ENCODE data around the gene EVI5. TPM values are rescaled to one million over a fixed set of nuclear protein-coding genes. Genes with fewer than 3 reads are reported as not detected.

EVI5 gene
- total RNA-seq, 1 experiment from 2014 or later, result 28.0 TPM

DNA sequence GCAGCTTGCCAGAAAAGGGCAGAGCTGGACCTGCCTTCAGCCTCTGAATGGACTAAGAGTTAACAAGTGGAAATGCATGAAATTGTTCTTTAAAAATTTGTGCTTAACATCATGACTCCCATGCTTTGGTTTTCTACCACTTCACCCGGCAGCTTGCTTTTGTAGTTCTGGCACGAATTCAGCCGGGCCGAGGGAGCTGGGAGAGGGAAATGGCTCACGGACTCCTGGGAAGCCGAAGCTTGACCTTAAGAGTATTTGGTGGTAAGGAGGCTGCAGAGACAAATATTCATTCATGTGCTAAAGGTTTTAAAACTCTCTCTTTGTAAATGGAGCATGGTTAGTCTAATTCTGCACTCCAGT, 281.0 kb downstream of the EVI5 start:
- in situ Hi-C loops (cut with HindIII; ENCODE audit: low sequenced_read_pairs), result no loop called here

DNA sequence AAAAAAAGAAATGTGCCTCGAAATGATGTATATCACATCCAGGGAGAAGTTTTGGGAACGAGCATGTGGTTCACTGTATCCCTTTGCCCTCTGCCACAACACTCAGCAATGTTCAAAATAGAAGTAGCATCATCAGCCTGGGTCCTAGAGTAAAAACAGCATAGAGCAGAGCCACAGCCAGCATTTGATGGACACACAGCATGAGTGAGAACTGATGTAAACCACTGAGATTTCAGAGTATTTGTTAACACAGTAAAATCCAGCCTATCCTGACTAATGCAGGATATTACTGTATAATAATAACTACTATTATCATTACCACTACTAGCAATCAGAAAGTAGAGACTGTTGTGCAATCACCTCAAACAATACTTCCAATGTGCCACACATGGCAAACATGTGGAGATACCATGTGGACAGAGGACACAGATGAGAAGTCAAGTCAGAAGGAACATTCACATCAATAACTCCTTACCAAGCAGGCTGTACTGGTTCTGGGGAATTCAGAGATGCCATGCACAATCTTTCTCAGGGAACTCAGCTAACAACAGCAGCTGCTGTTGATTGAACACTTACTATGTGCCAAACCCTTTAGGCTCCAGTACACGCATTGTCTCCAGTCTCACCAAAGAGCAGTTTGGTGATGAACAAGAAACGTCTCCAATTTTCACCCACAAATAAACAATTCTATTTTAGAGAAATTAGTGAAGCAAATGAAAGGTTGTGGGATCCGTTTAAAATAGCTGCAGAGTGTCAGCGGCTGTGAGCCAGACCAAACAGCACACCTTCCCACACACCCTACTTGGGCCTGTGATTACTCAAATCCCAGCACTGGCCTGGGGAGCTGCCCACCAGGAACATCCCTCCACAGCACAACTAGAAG, 281.6 kb downstream of the EVI5 start:
- no peak for DNase-seq (ENCODE audit: low spot score)
- in situ Hi-C loops (cut with HindIII; ENCODE audit: low sequenced_read_pairs), result no loop called here

More for the DNA sequence above, 281.0 kb downstream of the EVI5 start:
- no peak for DNase-seq (ENCODE audit: low spot score)

GRCh38 chr1:92502247-92502646, 282.7 kb downstream of the EVI5 start:
- in situ Hi-C loops (cut with HindIII; ENCODE audit: low sequenced_read_pairs), result no loop called here
- no peak for DNase-seq (ENCODE audit: low spot score)

DNA sequence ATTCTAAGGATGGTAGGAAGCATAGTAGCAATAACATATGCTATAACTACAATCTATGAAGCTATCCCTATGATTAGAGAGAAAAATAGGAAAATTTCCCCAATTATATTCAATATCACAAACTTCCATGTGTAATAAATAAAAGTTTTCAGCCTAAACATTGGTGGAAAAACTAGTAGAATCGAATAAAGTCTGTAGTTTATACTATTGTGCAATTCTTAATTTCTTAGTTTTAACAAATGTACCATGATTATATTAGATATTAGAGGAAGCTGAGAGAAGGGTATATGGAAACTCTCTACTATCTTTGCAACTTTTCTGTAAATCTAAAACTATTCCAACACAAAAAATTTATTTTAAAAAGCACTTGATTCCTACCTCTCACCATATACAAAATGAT, 284.4 kb downstream of the EVI5 start:
- in situ Hi-C loops (cut with HindIII; ENCODE audit: low sequenced_read_pairs), result no loop called here
- no peak for DNase-seq (ENCODE audit: low spot score)

- DNase-seq (ENCODE audit: low spot score), result no peak
- in situ Hi-C loops (cut with HindIII; ENCODE audit: low sequenced_read_pairs), result no loop called here
These were observed 289.4 kb downstream of the EVI5 start for GRCh38 chr1:92495392-92496063.

DNA sequence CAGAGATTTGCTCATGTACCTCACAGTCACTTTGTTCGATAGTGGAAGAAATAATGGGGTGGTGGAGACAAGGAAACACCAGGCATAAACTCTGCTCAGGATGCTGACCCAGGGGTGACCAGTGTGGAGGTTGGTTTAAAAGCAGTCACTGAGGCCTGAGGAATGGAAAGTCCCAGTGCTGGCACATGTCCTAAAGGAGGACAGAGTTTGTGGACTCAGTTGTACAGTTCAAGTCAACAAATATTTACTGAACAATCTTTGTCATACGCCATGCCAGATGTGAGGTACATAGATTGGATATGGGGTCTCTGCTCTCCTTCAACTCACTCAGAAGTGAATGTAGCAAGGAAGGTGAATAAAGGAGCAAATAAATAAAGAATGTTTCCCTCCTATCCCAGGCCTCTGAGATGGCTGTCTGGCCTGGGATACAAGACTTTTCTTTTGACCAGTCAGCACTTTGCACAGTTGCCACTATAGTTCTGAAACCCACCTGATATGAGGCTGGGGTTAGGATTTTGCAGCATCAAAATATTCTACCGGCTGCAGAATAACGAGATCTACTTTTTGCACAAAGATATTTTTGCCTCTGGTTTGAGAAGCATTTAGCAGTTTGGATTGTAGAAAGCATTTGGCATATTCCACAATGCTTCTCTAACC, 290.3 kb downstream of the EVI5 start:
- in situ Hi-C loops (cut with HindIII; ENCODE audit: low sequenced_read_pairs), result no loop called here
- no peak for DNase-seq (ENCODE audit: low spot score)

DNA sequence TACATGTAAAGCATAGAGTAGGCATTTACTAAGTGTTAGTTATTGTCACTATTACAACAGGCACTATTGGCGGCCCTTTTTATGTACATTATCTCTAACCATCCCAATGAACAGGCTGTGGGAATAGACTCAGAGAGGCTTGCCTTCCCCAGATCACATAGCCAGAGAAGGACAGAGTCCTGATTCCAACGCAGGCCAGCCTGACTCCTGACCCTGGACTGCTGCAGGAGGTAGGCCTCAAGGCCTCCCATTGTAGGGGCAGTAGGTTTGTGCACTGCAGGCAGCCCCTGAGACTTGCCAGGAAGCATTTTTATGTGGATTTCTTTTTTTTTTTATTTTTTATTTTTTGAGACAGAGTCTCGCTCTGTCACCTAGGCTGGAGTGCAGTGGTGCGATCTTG, 291.8 kb downstream of the EVI5 start:
- in situ Hi-C loops (cut with HindIII; ENCODE audit: low sequenced_read_pairs), result no loop called here
- DNase-seq (ENCODE audit: low spot score), result no peak

- in situ Hi-C loops (cut with HindIII; ENCODE audit: low sequenced_read_pairs), result no loop called here
- no peak for DNase-seq (ENCODE audit: low spot score)
These were observed 296.1 kb downstream of the EVI5 start for GRCh38 chr1:92488832-92489231.

DNA sequence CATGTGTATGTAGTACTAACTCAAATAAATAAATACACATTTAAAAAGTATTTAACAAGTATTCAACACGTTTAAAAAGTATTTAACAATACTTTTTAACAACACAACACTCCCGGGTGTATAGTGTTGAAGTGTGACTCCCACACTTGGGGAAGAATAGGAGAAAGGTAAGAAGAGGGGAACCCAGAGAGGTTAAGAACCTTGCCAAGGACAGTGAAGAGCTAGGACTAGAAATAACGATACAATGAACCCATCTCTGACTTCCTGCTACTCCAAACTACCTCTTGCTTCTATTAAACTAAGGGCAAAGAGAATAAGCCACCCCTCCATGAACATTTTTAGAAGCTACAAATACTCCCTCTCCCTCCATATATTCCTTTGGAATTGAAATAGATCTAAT, 296.5 kb downstream of the EVI5 start:
- in situ Hi-C loops (cut with HindIII; ENCODE audit: low sequenced_read_pairs), result no loop called here
- no peak for DNase-seq (ENCODE audit: low spot score)

DNA sequence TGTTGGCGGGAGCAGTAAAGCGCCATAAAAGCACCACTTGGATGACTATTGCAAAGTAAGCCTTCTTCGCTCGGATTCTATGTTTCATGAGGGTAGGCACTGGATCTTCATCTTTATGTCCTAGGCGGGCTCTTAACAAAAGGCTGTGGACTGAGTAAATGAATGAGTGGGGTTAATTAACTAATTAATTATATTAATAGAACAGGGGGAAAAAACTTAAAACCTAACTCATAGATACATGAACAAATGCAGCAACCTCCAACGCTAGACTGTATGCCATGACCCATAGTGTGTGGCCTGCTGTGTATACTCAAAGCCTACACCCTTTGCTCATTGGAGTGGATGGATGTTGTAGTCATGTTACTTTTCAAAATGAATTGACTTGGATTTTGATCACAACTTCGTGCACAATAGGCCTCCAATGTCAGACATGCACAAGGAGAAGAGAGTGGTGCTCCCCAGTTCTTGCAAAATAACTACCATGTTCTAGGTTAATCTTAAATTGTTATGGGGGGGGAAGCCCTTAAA, 297.8 kb downstream of the EVI5 start:
- no peak for DNase-seq (ENCODE audit: low spot score)
- in situ Hi-C loops (cut with HindIII; ENCODE audit: low sequenced_read_pairs), result no loop called here

GRCh38 chr1:92486251-92487077, 298.4 kb downstream of the EVI5 start, which contains the start of gene GFI1:
Gene GFI1 (minus strand): TSS chr1:92486925. CDS start chr1:92483487, 3,438 bp downstream.
- in situ Hi-C loops (cut with HindIII; ENCODE audit: low sequenced_read_pairs), result no loop called here
- no peak for DNase-seq (ENCODE audit: low spot score)

DNA sequence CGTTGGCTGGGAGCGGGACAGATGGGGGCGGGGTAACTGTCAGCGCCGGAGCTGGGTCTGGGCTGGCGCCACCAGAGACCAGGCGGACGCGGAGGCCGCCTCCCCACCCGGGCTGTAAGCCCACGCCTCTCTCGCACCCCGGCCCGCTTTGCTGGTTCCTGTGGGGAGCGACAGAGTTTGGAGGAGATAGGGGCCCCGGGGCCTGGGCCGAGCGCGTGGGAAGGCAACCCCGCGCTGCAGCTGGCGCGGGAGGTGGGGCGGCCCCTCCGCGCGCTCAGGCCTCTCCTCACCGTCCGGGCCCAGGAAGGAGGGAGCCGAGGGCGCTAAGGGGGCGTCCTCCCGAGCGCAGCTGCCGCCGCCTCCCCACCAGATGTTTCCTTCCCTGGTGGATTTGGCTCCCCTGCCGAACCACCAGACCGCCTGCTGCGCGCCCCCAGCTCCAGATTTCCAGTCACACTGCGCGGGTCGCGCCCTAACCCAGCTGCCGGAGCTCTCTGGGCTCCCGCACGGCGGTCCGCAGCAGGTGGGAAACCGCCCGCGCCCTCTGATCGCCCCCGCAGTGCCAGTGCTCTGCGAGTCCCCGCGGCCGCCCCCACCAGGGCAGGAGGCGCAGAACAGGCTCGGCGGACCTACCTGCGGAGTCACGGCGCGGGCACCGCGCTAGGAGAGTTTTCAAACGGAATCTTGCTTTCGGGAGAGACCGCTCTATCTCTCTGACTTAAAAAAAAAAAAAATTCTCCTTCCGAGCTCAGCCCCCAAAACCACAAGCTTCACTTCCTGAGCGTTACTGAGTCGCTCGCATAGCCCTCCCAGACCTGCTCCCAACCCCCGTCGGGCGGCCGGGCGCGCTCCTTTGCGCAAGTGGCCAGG, 299.3 kb downstream of the EVI5 start:
- in situ Hi-C loops (cut with HindIII; ENCODE audit: low sequenced_read_pairs), result no loop called here
- DNase-seq (ENCODE audit: low spot score), result no peak

GRCh38 chr1:92484472-92485380, 300.2 kb downstream of the EVI5 start:
- DNase-seq (ENCODE audit: low spot score), result no peak
- in situ Hi-C loops (cut with HindIII; ENCODE audit: low sequenced_read_pairs), result no loop called here

- in situ Hi-C loops (cut with HindIII; ENCODE audit: low sequenced_read_pairs), result no loop called here
- DNase-seq (ENCODE audit: low spot score), result no peak
These were observed 301.1 kb downstream of the EVI5 start for GRCh38 chr1:92483610-92484471.

DNA sequence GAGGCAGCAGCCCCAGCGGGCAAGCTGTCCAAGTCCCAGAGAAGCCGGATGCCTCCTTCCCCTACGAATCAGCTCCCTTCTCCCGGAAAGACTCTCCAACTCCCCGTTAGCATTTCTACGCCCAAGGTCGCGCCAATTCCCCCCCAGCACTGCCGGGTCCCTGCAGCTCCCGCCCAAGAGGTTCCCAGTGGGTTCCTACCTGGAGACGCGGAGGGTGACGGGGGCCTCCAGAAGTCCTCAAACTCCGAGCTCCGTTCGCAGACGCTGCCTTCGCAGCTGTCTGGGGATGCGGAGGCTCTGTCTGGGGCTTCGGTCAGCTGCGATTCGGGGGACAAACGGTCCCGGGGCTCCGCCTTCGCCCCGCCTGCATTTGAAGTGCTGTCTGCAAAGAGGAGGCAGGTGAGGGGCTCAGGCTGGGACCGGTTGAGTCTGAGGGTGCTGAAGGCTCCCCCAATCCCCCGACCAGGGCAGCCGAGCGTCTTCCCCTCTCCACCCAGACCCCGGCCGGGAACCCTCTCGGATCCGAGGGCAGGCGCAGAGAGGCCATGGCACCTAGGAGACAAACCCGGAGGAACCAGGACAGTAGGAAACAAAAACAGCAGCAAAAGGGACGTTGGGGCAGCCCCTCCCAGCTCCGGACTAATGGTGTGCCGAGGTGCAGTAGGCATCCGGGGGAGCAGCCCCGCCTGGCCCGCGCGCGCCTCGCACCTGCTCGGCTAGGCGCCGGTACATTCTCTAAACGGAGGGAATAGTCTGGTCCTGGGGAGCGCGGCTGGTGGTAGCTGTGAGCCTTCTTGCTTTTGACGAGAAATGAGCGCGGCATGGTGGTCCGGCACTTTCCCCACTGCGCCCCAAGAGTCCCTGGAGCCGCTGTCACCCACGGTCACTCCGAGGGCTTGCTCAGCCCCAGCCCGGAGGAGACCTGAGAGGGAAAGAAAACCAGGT, 302.0 kb downstream of the EVI5 start:
- no peak for DNase-seq (ENCODE audit: low spot score)
- in situ Hi-C loops (cut with HindIII; ENCODE audit: low sequenced_read_pairs), result no loop called here
